Stimulated activated CD4-positive, alpha-beta T cell treated with anti-CD3 and anti-CD28 coated beads, Interleukin-1b, Interleukin-23, amount 100 ng/mL, for 24 hours (primary cell): ENCODE results near the gene SCG5.

ENCODE experiments used
- DNase-seq, 4 experiments: peaks; one replicate each; pipeline ENCODE4 v3.0.0-alpha.2; 2020; ENCODE audit warnings: low read depth in 4 of 4, low spot score in 1 of 4

The SCG5 gene

GRCh38 chr15:32657941-32658340 is 16.4 kb downstream of the SCG5 start:
- no peak for DNase-seq

- DNase-seq, result no peak
These were observed 18.0 kb downstream of the SCG5 start for GRCh38 chr15:32659340-32660155.

- DNase-seq, result no peak
These were observed 22.2 kb downstream of the SCG5 start for GRCh38 chr15:32663671-32664070.

- DNase-seq, result no peak
These were observed 23.3 kb downstream of the SCG5 start for GRCh38 chr15:32664796-32665195.

GRCh38 chr15:32667321-32667720 is 25.8 kb downstream of the SCG5 start:
- no peak for DNase-seq

- no peak for DNase-seq
These were observed 27.4 kb downstream of the SCG5 start for GRCh38 chr15:32668942-32669341.

- no peak for DNase-seq
These were observed 28.5 kb downstream of the SCG5 start for GRCh38 chr15:32669896-32670611.

GRCh38 chr15:32670623-32671022 is 29.1 kb downstream of the SCG5 start:
- no peak for DNase-seq

- no peak for DNase-seq
These were observed 30.1 kb downstream of the SCG5 start for GRCh38 chr15:32671339-32672325.

GRCh38 chr15:32674681-32675080 is 33.2 kb downstream of the SCG5 start:
- DNase-seq, result no peak

- no peak for DNase-seq
These were observed 34.0 kb downstream of the SCG5 start for GRCh38 chr15:32675466-32675865.

GRCh38 chr15:32676169-32676568 is 34.7 kb downstream of the SCG5 start:
- DNase-seq, result no peak

- no peak for DNase-seq
These were observed 35.8 kb downstream of the SCG5 start for GRCh38 chr15:32677238-32677750.

GRCh38 chr15:32679298-32679690 is 37.8 kb downstream of the SCG5 start:
- no peak for DNase-seq

GRCh38 chr15:32682569-32682968 is 41.1 kb downstream of the SCG5 start:
- DNase-seq, result no peak

GRCh38 chr15:32682977-32683630 is 41.6 kb downstream of the SCG5 start:
- DNase-seq, result no peak

GRCh38 chr15:32683906-32684584 is 42.5 kb downstream of the SCG5 start:
- DNase-seq, result no peak

GRCh38 chr15:32685576-32685975 is 44.1 kb downstream of the SCG5 start:
- DNase-seq, result no peak

GRCh38 chr15:32687556-32687955 is 46.0 kb downstream of the SCG5 start:
- DNase-seq, result no peak

GRCh38 chr15:32688151-32688639 is 46.7 kb downstream of the SCG5 start:
- no peak for DNase-seq
